Gastroesophageal sphincter (tissue), 4 donors: Measurements from ENCODE around the gene TJP3. TPM values are rescaled to one million over a fixed set of nuclear protein-coding genes. Genes with fewer than 3 reads are reported as not detected.

Source experiments
- ATAC-seq: fragments of 150-250 bp; one replicate; pipeline ENCODE4 v1.9.1; 2016; ENCODE audit warnings: mild to moderate bottlenecking, moderate library complexity
- H3K27ac ChIP-seq, 4 donors: fragments of 200-600 bp; sonication (generic) in 3 of 4; 1 replicate in 3 of 4; 2 replicates in 1 of 4; pipeline ENCODE4 v1.5.1; 2016 to 2019
- H3K27me3 ChIP-seq: fragments of 200-600 bp; sonication (generic); one replicate; pipeline ENCODE4 v1.5.1; 2019
- H3K36me3 ChIP-seq, 2 donors: fragments of 200-600 bp; sonication (generic); one replicate each; pipeline ENCODE4 v1.5.1; 2019; ENCODE audit warnings: control low read depth in 1 of 2
- H3K4me1 ChIP-seq, 3 donors: fragments of 200-600 bp; sonication (generic); 1 replicate in 2 of 3; 2 replicates in 1 of 3; pipeline ENCODE4 v1.5.1; 2016 to 2019; ENCODE audit warnings: control low read depth in 2 of 3
- H3K4me3 ChIP-seq, 2 donors: fragments of 200-600 bp; sonication (generic); one replicate each; pipeline ENCODE4 v1.5.1; 2019; ENCODE audit warnings: mild to moderate bottlenecking in 1 of 2, moderate library complexity in 1 of 2
- H3K9me3 ChIP-seq, 3 donors: fragments of 200-600 bp; sonication (generic); one replicate each; pipeline ENCODE4 v1.5.1; 2017 to 2019; ENCODE audit warnings: control low read depth in 2 of 3
- EP300 ChIP-seq: sonication (generic); formaldehyde crosslinking; IDR thresholded peaks from one replicate; pipeline ENCODE4 v1.6.1; 2017; ENCODE audit warnings: antibody characterized with exemption, mild to moderate bottlenecking
- POLR2A ChIP-seq, 2 donors: fragments of 450-650 bp; IDR thresholded peaks; one replicate each; pipeline ENCODE4 v1.6.1; 2017; ENCODE audit warnings: antibody characterized with exemption in 2 of 2, mild to moderate bottlenecking in 2 of 2, moderate library complexity in 1 of 2
- POLR2AphosphoS5 ChIP-seq: sonication (generic); formaldehyde crosslinking; IDR thresholded peaks from one replicate; pipeline ENCODE4 v1.6.1; 2017; ENCODE audit warnings: antibody characterized with exemption
- WGBS, 2 donors: methylation state at CpG; one replicate each; pipeline ENCODE4 v1.1.5; 2018; ENCODE audit warnings: low coverage in 1 of 2; 5-methylcytosine and 5-hydroxymethylcytosine counted together
- total RNA-seq, 4 donors: library from RNA; depleted of rRNA; stranded (reverse); fragments of >200 nt; gene quantifications; one replicate each; pipeline ENCODE4 v1.1.0, GENCODE V29; 2016
- TF ChIP-seq, protein P1 (sequence below), 4 experiments: fragments of 200-600 bp in 2 of 4; fragments of 450-650 bp in 2 of 4; sonication (generic) in 1 of 4; IDR thresholded peaks; one replicate each; pipeline ENCODE4 v1.5.1; 2017 to 2019; ENCODE audit warnings: antibody characterized with exemption in 4 of 4, mild to moderate bottlenecking in 2 of 4, moderate library complexity in 2 of 4

TJP3 gene
- total RNA-seq, 4 donors from 2014 or later: 0.78 to 3.6 TPM; not detected in 2

DNA sequence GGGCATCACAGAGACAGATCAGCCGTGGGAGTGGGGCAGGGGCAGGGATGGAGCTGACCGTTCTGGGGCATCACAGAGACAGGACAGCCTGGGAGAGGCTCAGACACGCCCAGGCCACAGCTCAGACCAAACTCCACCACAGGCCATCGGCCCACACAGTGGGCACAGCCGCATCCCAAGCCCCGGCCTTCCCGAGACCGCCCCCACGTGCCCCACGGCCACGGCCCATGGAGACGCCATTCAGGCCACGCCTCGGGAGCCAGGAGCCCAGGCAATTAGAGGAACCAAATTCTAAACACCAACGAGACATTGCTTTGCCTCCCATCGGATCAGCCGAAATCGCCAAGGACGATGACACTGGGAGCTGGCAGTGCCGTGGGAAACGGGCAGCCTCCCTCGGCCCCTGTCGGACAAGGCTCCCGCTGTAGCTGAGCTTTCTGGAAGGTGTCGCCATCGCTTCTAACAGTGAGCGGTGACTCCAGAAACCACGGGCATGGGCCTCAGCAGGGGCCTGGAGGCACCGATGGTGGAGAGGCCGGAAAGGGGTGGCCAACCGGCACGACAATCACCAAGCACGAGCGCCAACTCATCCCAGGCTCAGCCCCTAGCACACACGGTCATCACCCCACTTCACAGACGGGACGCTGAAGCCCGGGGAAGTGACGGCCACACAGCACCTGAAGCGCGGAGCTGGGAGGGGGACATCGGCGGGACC, 10.4 kb upstream of the TJP3 start:
- H3K27ac ChIP-seq: peak overlapping the region; percentile 72 to 98 (median 92)
- WGBS, 2 donors: no CpG with 5 or more reads among the region's 43 CpGs
- peaks cover 0 to 14% of the 10 kb centered on the region in 2 donors for H3K36me3 ChIP-seq
- no peak for ATAC-seq
- peak overlapping the region; percentile 50 to 97 for H3K4me3 ChIP-seq
- no peaks in the 10 kb centered on the region for H3K27me3 ChIP-seq
- H3K9me3 ChIP-seq: no peaks in the 10 kb centered on the region
- H3K4me1 ChIP-seq: peaks cover 0 to 67% (median 25%) of the 10 kb centered on the region in 3 donors
- TF ChIP-seq POLR2AphosphoS5 (no peak), POLR2A (IDR thresholded peaks at IDR 0.05) (no peak), EP300 (no peak)
- TF ChIP-seq, protein P1, sequence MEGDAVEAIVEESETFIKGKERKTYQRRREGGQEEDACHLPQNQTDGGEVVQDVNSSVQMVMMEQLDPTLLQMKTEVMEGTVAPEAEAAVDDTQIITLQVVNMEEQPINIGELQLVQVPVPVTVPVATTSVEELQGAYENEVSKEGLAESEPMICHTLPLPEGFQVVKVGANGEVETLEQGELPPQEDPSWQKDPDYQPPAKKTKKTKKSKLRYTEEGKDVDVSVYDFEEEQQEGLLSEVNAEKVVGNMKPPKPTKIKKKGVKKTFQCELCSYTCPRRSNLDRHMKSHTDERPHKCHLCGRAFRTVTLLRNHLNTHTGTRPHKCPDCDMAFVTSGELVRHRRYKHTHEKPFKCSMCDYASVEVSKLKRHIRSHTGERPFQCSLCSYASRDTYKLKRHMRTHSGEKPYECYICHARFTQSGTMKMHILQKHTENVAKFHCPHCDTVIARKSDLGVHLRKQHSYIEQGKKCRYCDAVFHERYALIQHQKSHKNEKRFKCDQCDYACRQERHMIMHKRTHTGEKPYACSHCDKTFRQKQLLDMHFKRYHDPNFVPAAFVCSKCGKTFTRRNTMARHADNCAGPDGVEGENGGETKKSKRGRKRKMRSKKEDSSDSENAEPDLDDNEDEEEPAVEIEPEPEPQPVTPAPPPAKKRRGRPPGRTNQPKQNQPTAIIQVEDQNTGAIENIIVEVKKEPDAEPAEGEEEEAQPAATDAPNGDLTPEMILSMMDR (IDR thresholded peaks at IDR 0.05): no peak

- TF ChIP-seq POLR2AphosphoS5: no peak
- TF ChIP-seq POLR2A (IDR thresholded peaks at IDR 0.05): no peak
- no peak for TF ChIP-seq EP300
- TF ChIP-seq, protein P1 (IDR thresholded peaks at IDR 0.05): no peak
- H3K27ac ChIP-seq: peak overlapping the region; percentile 72 to 98 (median 92)
- WGBS, 2 donors: 23% methylated on average over 3 of the region's 12 CpGs; no CpG with 5 or more reads in 1 of the 2 donors
- H3K36me3 ChIP-seq: peaks cover 0 to 14% of the 10 kb centered on the region in 2 donors
- H3K4me3 ChIP-seq: peak overlapping the region; percentile 50 to 97
- H3K9me3 ChIP-seq: no peaks in the 10 kb centered on the region
- peaks cover 0 to 61% (median 18%) of the 10 kb centered on the region in 3 donors for H3K4me1 ChIP-seq
- H3K27me3 ChIP-seq: no peaks in the 10 kb centered on the region
- no peak for ATAC-seq
Observed at GRCh38 chr19:3698386-3698950, 9.7 kb upstream of the TJP3 start.

DNA sequence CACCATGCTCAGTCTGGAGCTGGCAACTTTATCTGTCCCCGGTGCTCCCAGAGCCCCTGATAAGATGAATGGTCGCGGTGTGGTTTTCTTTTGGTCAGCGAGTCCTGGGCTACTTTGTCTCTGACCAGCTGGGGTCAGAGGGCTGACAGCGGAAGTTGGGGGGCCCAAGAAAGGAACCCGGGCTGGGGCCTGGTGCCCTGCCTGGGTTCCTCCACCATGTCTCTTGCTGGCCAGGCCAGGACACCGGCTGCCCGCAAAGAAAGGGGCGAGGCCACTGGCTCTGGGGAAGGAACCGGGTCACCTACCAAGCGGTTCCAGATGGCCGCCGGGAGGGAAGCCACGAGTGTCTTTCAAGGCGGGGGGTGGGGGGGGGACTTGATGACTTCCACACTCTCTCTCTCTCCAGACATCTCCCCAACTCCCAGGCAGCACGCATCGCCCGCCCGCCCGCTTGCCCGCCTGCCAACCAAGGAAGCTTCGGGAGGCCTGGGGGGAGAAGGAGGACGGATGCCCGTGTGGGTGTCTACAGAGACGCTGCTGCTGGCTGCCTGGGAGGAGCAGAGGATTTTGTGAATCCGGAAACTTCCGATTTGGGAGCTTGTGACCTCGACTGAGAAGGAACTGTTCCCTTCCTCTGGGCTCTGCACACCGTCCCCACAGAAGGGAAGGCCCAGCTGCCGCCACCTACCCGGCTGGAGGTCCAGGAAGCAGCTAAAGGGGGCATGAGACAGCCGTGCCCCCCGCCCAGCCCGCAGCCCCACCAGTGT, 9.0 kb upstream of the TJP3 start:
- Histone ChIP-seq H3K4me1 (peaks cover 0 to 54% (median 15%) of the 10 kb centered on the region in 3 donors), H3K4me3 (peak overlapping the region; percentile 50 to 97), H3K27ac (peak overlapping the region; percentile 72 to 98 (median 92)), H3K9me3 (no peaks in the 10 kb centered on the region), H3K36me3 (peaks cover 0 to 14% of the 10 kb centered on the region in 2 donors), H3K27me3 (no peaks in the 10 kb centered on the region)
- TF ChIP-seq POLR2A (IDR thresholded peaks at IDR 0.05): peak; percentile 45 to 48
- TF ChIP-seq, protein P1 (IDR thresholded peaks at IDR 0.05): no peak
- peak; percentile 48 for TF ChIP-seq POLR2AphosphoS5
- TF ChIP-seq EP300: no peak
- 0% methylated on average over 6 of the region's 34 CpGs; no CpG with 5 or more reads in 1 of the 2 donors for WGBS, 2 donors
- ATAC-seq: peak; percentile 54

- no peaks in the 10 kb centered on the region for H3K9me3 ChIP-seq
- peaks cover 0 to 12% of the 10 kb centered on the region in 2 donors for H3K36me3 ChIP-seq
- 0% methylated on average over 5 of the region's 43 CpGs; no CpG with 5 or more reads in 1 of the 2 donors for WGBS, 2 donors
- no peaks in the 10 kb centered on the region for H3K27me3 ChIP-seq
- H3K4me1 ChIP-seq: peaks cover 0 to 48% (median 11%) of the 10 kb centered on the region in 3 donors
- TF ChIP-seq, protein P1 (IDR thresholded peaks at IDR 0.05): no peak
- TF ChIP-seq POLR2A (IDR thresholded peaks at IDR 0.05) (no peak), EP300 (no peak), POLR2AphosphoS5 (no peak)
- ATAC-seq: peak; percentile 3
- H3K4me3 ChIP-seq: peak overlapping the region; percentile 50 to 97
- peak overlapping the region; percentile 72 to 98 (median 92) for H3K27ac ChIP-seq
Observed at GRCh38 chr19:3699741-3700241, 8.4 kb upstream of the TJP3 start.
